Stimulated activated CD8-positive, alpha-beta memory T cell treated with anti-CD3 and anti-CD28 coated beads, Interleukin-7, amount 100 ng/mL, for 1 hour (primary cell): ENCODE data around the gene FAM20C.

ENCODE experiments used
- DNase-seq, 2 donors: peaks; one replicate each; pipeline ENCODE4 v3.0.0-alpha.2; 2020; ENCODE audit warnings: low read depth in 2 of 2

The FAM20C gene

DNA sequence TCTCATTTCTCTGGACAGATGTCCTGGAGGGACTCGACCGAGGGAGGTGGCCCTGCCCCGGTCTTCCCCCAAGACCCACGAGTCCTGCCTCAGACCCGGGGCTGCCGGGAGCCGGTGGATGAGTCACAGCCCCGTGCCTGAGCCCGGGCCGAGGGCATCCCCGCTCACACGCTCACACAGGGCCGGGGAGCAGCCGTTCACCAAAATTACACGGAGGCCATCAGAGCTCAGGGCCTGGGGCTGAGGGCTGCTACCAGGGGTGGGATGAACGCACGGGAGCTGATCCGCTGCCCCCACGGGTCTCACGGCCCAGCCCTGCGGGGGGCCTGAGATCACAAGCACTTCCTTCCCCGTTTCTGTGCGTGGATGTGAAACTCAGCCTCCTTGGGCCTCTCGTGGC is 17.5 kb downstream of the FAM20C start:
- no peak for DNase-seq

DNA sequence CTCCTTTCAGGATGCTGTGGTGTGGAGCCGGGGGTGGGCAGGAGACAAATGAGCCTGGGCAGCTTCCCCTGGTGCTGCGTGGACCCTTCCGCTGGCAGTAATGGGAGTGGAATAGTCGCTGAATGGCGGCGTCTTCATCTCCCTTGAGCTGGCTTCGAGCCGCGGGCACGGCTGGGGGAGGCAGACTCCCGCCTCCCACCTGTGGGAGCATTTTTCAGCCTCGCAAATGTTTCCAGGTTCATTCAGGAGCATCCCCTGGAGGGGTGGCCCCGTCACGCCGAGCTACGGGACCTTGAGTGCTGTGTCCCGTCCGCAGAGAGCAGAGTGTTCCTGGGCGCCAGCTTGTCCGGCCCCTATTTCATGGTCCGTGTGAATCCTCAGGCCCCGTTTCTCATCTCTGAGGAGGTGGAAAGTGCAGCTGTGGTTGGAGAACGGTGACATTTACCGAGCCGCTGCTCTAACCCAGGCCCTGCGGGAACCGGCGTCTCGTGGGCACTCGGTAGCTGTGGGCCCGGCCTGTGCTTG is 18.1 kb downstream of the FAM20C start:
- DNase-seq, result no peak

GRCh38 chr7:211033-211714 is 18.8 kb downstream of the FAM20C start:
- no peak for DNase-seq

GRCh38 chr7:211715-212058 is 19.3 kb downstream of the FAM20C start:
- DNase-seq, result no peak

DNA sequence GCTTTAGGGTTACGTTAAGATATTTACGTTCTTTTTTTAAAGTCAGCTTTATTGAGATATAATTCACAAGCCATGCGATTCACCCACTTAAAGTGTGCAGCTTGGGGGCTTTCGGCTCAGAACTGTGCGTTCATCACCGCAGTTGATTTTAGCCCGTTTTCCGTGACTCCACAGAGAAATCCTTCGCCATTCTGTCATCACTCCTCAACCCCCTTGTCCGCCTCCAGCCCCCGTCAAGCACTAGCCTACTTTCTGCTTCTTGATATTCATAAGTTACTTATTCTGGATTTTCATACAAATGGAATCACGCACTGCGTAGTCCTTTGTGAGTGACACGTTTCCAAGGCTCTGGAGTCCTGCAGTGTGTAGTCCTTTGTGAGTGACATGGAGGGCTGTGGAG is 20.4 kb downstream of the FAM20C start:
- DNase-seq, result no peak

DNA sequence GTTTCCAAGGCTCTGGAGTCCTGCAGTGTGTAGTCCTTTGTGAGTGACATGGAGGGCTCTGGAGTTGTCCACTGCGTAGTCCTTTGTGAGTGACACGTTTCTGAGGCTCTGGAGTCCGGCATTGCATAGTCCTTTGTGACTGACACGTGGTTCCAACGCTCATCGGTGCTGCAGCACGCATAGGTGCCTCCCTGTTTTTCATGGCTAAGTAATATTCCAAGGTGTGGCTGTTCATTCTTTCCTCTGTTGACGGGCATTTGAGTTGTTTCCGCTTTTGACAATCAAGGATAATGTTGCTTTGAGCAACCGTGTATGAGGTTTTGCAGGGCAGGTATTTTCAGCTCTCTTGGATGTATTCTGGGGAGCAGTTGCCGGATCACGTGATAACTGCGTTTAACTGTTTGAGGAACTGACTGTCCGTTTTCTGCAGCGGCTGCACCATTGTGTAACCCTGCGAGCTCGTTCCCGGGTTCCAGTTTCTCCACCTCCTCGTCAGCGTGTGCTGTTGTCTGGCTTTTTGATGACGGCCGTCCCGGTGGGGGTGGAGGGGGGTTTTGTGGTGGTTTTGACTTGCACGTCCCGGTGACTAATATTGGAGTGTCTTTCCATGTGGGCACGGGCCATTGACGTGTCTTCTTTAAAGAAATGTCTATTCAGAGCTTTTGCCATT is 21.1 kb downstream of the FAM20C start:
- no peak for DNase-seq

GRCh38 chr7:214410-215212 is 22.2 kb downstream of the FAM20C start:
- DNase-seq, result no peak

GRCh38 chr7:216360-217300 is 24.3 kb downstream of the FAM20C start:
- no peak for DNase-seq

DNA sequence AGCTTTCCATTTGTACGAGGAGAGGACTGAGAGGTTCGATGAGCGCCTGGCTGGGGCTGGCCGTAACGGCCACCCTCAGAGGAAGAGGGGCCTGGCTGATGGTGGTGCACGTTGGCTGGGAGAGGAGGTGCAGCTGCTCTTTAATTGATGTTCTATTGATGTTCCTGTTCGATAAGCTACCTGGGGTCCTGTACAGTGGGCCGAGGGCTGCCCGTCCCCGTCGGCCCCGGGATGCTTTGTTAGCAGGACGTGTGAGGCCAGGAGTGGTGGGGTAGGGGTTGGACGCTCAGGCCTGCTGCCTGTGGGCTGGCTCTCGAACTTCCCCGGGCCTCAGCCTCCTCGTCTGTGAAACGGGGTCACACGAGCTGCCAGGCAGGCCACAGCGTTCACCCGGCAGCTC is 25.4 kb downstream of the FAM20C start:
- no peak for DNase-seq

GRCh38 chr7:218316-218715 is 25.9 kb downstream of the FAM20C start:
- DNase-seq, result no peak

- no peak for DNase-seq
Observed at GRCh38 chr7:218896-219580, 26.7 kb downstream of the FAM20C start.

DNA sequence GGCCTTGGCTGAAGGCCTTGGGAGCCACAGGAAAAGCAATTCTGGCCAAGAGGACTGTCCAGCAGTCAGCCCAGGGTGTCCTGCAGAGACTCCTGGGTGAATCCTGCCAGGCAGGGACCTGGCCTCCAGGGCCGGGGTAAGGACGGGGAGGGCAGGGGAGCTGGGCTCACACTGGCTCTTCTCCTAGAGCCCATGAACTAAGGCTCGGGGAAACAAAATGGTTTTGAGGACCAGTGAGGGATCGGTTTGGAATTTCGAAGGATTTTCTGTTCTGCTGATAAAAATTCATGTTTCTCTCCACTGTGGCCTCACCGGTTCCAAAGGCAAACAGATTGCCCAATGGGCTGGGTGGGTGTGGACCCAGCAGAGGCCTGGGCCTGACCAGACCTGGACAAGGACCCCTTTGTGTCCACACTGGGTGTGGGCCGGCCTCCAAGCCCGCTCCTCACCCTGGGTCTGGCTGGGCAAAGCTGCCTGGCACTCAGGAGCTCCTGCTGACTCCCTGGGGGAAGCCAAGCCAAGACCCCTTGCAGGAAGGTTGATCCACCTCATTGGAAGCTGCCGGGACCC is 27.3 kb downstream of the FAM20C start:
- no peak for DNase-seq

GRCh38 chr7:220151-220841 is 27.9 kb downstream of the FAM20C start:
- no peak for DNase-seq

DNA sequence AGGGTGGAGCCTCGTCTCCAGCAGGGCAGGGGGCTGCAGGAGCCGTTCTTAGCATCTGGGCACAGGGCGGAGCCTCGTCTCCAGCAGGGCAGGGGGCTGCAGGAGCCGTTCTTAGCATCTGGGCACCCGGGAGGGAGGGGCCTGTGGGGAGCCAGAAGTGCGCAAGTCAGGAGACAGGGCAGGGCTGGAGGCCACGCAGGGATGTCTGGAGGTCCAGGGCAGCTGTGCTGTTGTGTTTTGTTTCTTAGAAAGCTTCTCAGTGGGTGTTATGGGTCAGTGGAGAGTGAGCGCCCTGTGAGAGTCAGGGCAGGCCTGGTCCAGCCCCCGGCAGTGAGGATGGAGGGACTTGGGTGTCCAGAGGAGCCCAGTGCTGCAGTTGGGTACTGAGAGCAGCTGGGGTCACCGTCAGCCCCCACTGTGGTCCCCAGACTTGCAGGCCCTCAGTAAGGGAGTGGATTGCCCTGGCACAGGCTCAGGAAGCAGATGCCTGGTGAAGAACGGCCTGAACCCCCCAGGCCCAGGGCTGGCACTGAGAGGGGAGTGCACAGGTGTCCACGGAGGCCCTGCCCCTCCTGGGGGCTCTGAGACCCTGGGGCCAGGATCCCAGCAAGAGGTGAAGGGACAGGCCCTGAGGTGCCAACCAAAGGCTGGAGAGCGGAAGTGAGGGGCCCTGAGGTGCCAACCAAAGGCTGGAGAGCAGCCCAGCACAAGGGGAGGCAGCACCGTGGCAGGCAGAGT is 29.8 kb downstream of the FAM20C start:
- DNase-seq, result no peak

GRCh38 chr7:222716-223041 is 30.3 kb downstream of the FAM20C start:
- no peak for DNase-seq

GRCh38 chr7:223118-223800 is 30.9 kb downstream of the FAM20C start:
- DNase-seq, result no peak

- DNase-seq, result no peak
Observed at GRCh38 chr7:223861-224260, 31.5 kb downstream of the FAM20C start.

DNA sequence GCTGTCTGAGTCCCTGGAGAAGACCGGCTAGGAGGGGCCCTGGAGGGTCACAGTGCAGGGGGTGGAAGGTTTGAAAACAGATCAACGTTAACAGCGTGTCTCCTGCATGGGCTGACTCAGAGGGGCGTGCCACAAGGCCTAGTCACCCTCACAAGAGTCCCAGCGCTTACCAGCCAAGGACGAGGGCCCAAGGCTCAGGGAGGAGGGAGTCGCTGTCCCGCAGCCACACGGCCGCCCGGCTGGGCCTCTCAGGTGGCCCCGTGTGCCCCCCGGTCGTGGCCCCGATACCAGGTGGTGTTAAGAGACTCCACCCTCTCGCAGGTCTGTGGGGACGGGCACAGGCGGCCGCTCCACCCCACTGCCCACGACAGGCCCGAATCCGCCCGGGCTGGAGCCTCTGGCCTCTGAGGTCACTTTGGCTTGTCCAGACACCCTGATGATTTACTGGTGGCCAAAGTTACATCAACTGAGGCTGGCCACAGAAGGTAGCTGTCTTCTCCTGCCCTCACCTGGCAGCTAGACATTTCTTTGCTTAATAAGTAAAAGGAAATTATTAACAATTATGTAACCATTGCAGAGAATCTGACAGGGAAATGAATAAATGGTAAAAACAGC is 34.0 kb downstream of the FAM20C start:
- no peak for DNase-seq
